Fibroblast of skin of left quadriceps (primary cell): Measurements from ENCODE around the gene PRKCSH.
"Not testable (repeated sequence)": the region's sequence is repeated elsewhere in the genome, so short reads cannot be mapped to it uniquely, and the experiment has no call there.

Source experiments
- DNase-seq, 2 experiments: peaks; one replicate each; pipeline ENCODE4 v3.0.0-alpha.2; 2013; ENCODE audit warnings: low read depth in 2 of 2

PRKCSH gene

GRCh38 chr19:11450570-11451326, 15.3 kb downstream of the PRKCSH start:
- DNase-seq, result no peak

GRCh38 chr19:11451327-11451870, 16.0 kb downstream of the PRKCSH start:
- no peak for DNase-seq

- DNase-seq, result no peak
Observed at GRCh38 chr19:11451871-11452619, 16.6 kb downstream of the PRKCSH start.

- no peak for DNase-seq
Observed at GRCh38 chr19:11452620-11453310, 17.3 kb downstream of the PRKCSH start.

GRCh38 chr19:11453468-11454341, 18.3 kb downstream of the PRKCSH start:
- DNase-seq, result no peak

GRCh38 chr19:11455233-11455554, 19.8 kb downstream of the PRKCSH start:
- DNase-seq, result not testable (repeated sequence)

- no peak for DNase-seq
Observed at GRCh38 chr19:11456659-11457058, 21.2 kb downstream of the PRKCSH start.

- no peak for DNase-seq
Observed at GRCh38 chr19:11457115-11457514, 21.7 kb downstream of the PRKCSH start.

- no peak for DNase-seq
Observed at GRCh38 chr19:11457831-11458230, 22.4 kb downstream of the PRKCSH start.

GRCh38 chr19:11458236-11458900, 22.9 kb downstream of the PRKCSH start:
- no peak for DNase-seq

GRCh38 chr19:11458912-11459311, 23.5 kb downstream of the PRKCSH start:
- not testable (repeated sequence) for DNase-seq

- DNase-seq, result no peak
Observed at GRCh38 chr19:11460207-11460606, 24.8 kb downstream of the PRKCSH start.

- no peak for DNase-seq
Observed at GRCh38 chr19:11461453-11461852, 26.0 kb downstream of the PRKCSH start.

- no peak for DNase-seq
Observed at GRCh38 chr19:11463391-11463790, 28.0 kb downstream of the PRKCSH start.

- no peak for DNase-seq
Observed at GRCh38 chr19:11464333-11465265, 29.2 kb downstream of the PRKCSH start.

- no peak for DNase-seq
Observed at GRCh38 chr19:11465600-11465999, 30.2 kb downstream of the PRKCSH start.

GRCh38 chr19:11468266-11468845, 32.9 kb downstream of the PRKCSH start:
- not testable (repeated sequence) for DNase-seq

- DNase-seq, result no peak
Observed at GRCh38 chr19:11473725-11474124, 38.3 kb downstream of the PRKCSH start.

GRCh38 chr19:11475343-11475742, 39.9 kb downstream of the PRKCSH start:
- DNase-seq, result not testable (repeated sequence)
